Activated B cell treated with CpG ODN at 0.5 μM for 24 hours (primary cell): ENCODE data around the gene TMEM250. TPM values are rescaled to one million over a fixed set of nuclear protein-coding genes. Genes with fewer than 3 reads are reported as not detected.

Source experiments
- ATAC-seq: fragments of 200-7000 bp; cut with Tn5 transposase; one replicate; pipeline ENCODE4 v1.10.0; 2021; ENCODE audit warnings: low read depth, mild to moderate bottlenecking, moderate library complexity
- CTCF ChIA-PET: fragments of 350-600 bp; sonication (Branson Sonifier 250); formaldehyde crosslinking; loops from one replicate; lab custom pipeline; 2021; ENCODE audit warnings: antibody characterized with exemption; lab: Charles Lee
- POLR2A ChIA-PET: fragments of 350-600 bp; sonication (Branson Sonifier 250); formaldehyde crosslinking; loops from one replicate; lab custom pipeline; 2021; ENCODE audit warnings: antibody characterized with exemption; lab: Charles Lee
- DNase-seq: peaks from one replicate; pipeline ENCODE4 v3.0.0; 2022
- H3K27ac Mint-ChIP-seq: one replicate; pipeline ENCODE4 v1.8.0; 2020; ENCODE audit warnings: mixed read lengths
- H3K27me3 Mint-ChIP-seq: one replicate; pipeline ENCODE4 v1.8.0; 2021; ENCODE audit warnings: mixed read lengths
- H3K36me3 Mint-ChIP-seq: one replicate; pipeline ENCODE4 v1.8.0; 2021; ENCODE audit warnings: low read depth, mixed read lengths
- H3K4me1 Mint-ChIP-seq: one replicate; pipeline ENCODE4 v1.8.0; 2021; ENCODE audit warnings: mixed read lengths
- H3K4me3 Mint-ChIP-seq: one replicate; pipeline ENCODE4 v1.8.0; 2020; ENCODE audit warnings: mild to moderate bottlenecking, mixed read lengths
- H3K9me3 Mint-ChIP-seq: one replicate; pipeline ENCODE4 v1.8.0; 2020; ENCODE audit warnings: mixed read lengths
- CTCF ChIP-seq: fragments of 200-600 bp; IDR thresholded peaks from one replicate; pipeline ENCODE4 v1.8.0; 2022; ENCODE audit warnings: antibody characterized with exemption, mild to moderate bottlenecking
- intact Hi-C: fragments of 100-400 bp; cut with micrococcal nuclease; formaldehyde crosslinking; loops from one replicate; pipeline ENCODE4 v1.15.1; 2024
- total RNA-seq: library from RNA; stranded (reverse); gene quantifications from 2 replicates; pipeline ENCODE4 v1.2.3, GENCODE V29; 2022

TMEM250 gene
- total RNA-seq, 1 donor from 2014 or later, result 23.4 TPM

GRCh38 chr9:136115206-136115605 lies 3.5 kb downstream of the TMEM250 start:
- intact Hi-C loops, result loop anchor here (5.0 kb wide), 2 partner anchors 112 to 287 kb away; partner anchors contain the start of gene SNAPC4
- Mint-ChIP-seq H3K27ac (no peak overlapping the region), H3K36me3 (peaks cover 17% of the 10 kb centered on the region), H3K27me3 (no peaks in the 10 kb centered on the region), H3K4me1 (peaks cover 9% of the 10 kb centered on the region), H3K4me3 (no peak overlapping the region), H3K9me3 (no peaks in the 10 kb centered on the region)
- TF ChIP-seq CTCF, result no peak
- DNase-seq, result no peak
- ChIA-PET POLR2A (no interaction called here), CTCF (no interaction called here)
- no peak for ATAC-seq

- CTCF ChIA-PET, result no interaction called here
- intact Hi-C loops, result loop anchor here (5.0 kb wide), 2 partner anchors 113 to 288 kb away; partner anchors contain the start of gene SNAPC4
Observed at GRCh38 chr9:136114610-136115009, 4.1 kb downstream of the TMEM250 start.

GRCh38 chr9:136112541-136112940 lies 6.1 kb downstream of the TMEM250 start:
- Mint-ChIP-seq H3K4me1 (peaks cover 20% of the 10 kb centered on the region), H3K36me3 (peaks cover 17% of the 10 kb centered on the region), H3K4me3 (no peak overlapping the region), H3K27ac (no peak overlapping the region), H3K27me3 (no peaks in the 10 kb centered on the region), H3K9me3 (no peaks in the 10 kb centered on the region)
- ATAC-seq, result no peak
- intact Hi-C loops, result no loop called here
- no peak for DNase-seq
- POLR2A ChIA-PET, result no interaction called here
- no peak for TF ChIP-seq CTCF
- CTCF ChIA-PET, result interaction anchor here (1.1 kb wide), 1 partner anchor 10 kb away, joined by 4 read pairs; no protein-coding TSS in a partner anchor

More at GRCh38 chr9:136114610-136115009, 4.1 kb downstream of the TMEM250 start:
- Mint-ChIP-seq H3K36me3 (peaks cover 17% of the 10 kb centered on the region), H3K27ac (no peak overlapping the region), H3K4me3 (no peak overlapping the region), H3K9me3 (no peaks in the 10 kb centered on the region), H3K4me1 (peaks cover 11% of the 10 kb centered on the region), H3K27me3 (no peaks in the 10 kb centered on the region)
- ATAC-seq, result no peak
- DNase-seq, result no peak
- POLR2A ChIA-PET, result no interaction called here
- TF ChIP-seq CTCF, result no peak

GRCh38 chr9:136111910-136112309 lies 6.8 kb downstream of the TMEM250 start:
- intact Hi-C loops, result no loop called here
- TF ChIP-seq CTCF, result no peak
- peaks cover 17% of the 10 kb centered on the region for H3K36me3 Mint-ChIP-seq
- H3K9me3 Mint-ChIP-seq, result no peaks in the 10 kb centered on the region
- POLR2A ChIA-PET, result no interaction called here
- DNase-seq (no peak), ATAC-seq (no peak)
- H3K27ac Mint-ChIP-seq, result no peak overlapping the region
- no peak overlapping the region for H3K4me3 Mint-ChIP-seq
- CTCF ChIA-PET, result interaction anchor here (1.1 kb wide), 1 partner anchor 10 kb away, joined by 4 read pairs; no protein-coding TSS in a partner anchor
- H3K4me1 Mint-ChIP-seq, result peaks cover 26% of the 10 kb centered on the region
- no peaks in the 10 kb centered on the region for H3K27me3 Mint-ChIP-seq

- ChIA-PET POLR2A (no interaction called here), CTCF (no interaction called here)
- Mint-ChIP-seq H3K4me1 (peaks cover 31% of the 10 kb centered on the region), H3K4me3 (no peak overlapping the region), H3K27me3 (no peaks in the 10 kb centered on the region), H3K9me3 (no peaks in the 10 kb centered on the region), H3K27ac (no peak overlapping the region), H3K36me3 (peaks cover 14% of the 10 kb centered on the region)
- TF ChIP-seq CTCF, result no peak
- no peak for ATAC-seq
- no peak for DNase-seq
- intact Hi-C loops, result no loop called here
Observed at GRCh38 chr9:136111190-136111589, 7.5 kb downstream of the TMEM250 start.
